ENCODE data around the gene ADGB.

The ADGB gene

DNA sequence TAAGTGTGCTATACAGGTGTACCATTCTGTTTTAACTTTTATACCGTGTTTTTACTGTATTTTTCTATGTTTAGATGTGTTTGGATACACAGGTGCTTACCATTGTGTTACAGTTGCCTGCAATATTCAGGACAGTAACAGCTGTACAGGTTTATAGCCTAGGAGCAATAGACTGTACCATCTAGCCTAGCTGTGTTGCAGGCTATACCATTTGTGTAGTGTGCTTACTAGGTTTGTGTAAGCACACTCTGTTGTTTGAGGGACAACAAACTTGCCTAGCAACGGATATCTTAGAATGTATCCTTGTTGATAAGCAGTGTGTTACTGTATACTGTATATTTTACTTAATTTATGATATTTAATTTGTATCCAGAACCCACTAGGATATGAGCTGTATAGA lies 35.2 kb downstream of the ADGB start:
- DNase-seq (ENCODE audit: low spot score): no peak

DNA sequence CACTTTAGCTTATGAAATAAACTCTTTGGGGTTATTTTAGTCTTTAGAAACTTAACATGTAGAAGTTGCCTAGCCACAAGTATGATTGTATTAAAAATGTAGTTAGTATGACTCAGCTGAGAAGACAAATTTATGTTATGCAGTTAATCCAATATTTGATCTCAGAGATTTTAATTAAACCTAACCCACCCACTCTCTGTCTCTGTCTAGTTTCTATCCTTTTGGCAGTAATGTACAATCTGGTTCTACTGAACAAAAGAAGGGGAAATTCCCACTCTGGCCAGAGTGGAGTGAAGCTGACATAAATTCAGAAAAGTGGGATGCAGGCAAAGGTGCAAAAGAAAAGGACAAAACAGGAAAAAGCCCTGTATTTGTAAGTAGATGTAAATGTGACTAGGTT lies 36.4 kb downstream of the ADGB start:
- DNase-seq (ENCODE audit: low spot score): no peak

DNA sequence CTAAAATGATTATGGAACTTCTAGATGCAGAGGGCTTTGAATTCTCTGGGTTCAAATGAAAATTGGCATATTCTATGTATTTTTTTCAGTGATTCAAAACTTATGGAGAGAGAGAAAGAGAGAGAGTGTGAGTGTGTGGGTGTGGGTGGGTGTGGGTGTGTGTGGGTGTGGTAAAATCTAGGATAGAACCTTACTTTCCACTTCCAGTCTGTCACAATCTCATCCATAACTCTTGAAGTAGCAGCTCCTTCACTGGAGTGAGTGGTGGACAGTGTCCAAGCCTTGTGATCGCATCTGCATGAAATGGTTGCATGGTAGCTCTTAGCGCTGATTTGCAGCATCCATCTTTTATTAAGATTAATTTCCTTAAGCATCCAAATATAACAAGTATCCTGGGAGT lies 37.7 kb downstream of the ADGB start:
- DNase-seq (ENCODE audit: low spot score): no peak

DNA sequence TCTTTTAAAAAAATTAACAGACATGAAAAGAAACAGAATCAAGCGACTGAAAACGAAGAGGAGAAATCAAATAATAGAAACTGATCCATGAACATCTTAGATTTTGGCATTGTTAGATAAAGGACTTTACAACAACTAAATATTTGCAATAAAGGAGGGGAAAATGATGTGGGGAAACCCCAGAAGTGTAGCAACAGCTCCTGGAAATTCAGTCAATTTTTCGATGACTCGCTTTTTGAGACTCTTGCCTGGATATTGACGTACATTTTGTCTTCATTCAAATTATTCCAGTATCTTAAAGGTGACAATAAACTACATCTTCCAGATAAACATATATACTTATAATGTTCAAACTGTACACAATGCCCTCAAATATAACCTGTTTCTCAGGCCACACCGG lies 44.1 kb downstream of the ADGB start:
- DNase-seq (ENCODE audit: low spot score): no peak

DNA sequence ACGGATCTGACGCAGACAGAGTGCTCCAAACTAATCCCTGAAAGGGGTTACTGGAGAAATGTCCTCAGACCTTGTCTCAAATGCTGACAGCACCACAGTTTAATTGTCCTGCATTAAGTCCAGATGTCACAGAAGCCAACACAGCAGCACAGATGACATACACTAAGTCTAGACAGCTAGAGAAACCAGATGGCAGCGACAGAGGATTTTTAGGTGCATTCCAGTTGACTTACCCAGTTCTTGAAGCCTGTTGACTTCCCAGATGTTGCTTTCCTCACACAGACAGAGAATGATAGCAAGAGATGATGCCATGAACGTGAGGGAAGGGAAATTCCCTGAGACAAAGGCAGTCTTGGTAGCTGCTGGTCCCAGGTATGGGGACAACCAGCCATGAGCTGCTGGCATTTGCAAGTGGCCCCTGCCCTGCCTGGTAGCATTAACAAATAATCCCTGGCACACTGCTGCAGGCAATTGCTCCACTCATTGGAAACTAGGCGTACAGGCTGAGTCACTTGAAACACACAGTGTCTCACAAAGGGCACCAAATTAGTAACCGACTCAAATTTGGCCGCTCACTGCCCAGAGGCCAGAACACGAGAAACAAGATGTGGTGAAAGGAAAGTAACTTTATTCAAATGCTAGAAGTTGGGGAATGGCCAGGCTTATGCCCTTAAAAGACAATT lies 52.2 kb downstream of the ADGB start:
- no peak for DNase-seq (ENCODE audit: low spot score)

DNA sequence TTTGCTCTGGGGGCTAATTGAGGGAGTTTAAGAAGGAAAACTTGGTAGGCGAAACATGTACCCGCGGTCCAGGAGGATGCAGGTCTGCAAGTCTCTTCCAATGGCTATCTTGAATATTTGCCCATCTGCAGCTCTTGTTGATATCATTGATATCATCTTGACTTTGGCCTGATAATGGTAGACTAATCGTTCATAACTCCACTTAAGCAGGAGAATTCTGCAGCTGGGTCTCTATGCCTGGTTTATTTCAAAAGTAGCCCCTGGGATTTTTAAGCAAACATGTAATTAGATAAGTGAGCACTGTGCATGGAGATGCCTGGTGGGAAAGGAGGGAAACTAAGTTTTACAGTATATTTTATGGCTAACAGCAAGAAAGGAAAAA lies 52.7 kb downstream of the ADGB start:
- no peak for DNase-seq (ENCODE audit: low spot score)

DNA sequence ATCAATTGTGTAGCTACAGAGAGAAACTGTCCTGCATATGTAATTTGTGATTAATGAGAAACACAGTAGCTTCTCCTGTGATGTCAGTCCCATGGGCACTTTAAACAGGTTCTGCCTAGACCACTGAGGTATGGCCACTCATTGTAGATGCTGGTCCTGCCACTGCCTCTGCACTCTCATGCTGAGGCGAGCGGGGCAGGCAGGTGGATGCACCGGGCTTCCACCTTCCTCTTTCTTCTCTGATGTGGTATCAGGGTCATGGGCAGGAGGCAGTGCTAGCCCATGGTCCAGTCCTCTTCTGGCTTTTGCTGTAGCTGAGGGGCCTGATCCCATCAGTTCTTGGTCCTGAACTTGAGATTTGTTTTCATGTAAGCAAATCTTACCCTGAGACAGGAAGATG lies 58.7 kb downstream of the ADGB start:
- DNase-seq (ENCODE audit: low spot score): no peak

DNA sequence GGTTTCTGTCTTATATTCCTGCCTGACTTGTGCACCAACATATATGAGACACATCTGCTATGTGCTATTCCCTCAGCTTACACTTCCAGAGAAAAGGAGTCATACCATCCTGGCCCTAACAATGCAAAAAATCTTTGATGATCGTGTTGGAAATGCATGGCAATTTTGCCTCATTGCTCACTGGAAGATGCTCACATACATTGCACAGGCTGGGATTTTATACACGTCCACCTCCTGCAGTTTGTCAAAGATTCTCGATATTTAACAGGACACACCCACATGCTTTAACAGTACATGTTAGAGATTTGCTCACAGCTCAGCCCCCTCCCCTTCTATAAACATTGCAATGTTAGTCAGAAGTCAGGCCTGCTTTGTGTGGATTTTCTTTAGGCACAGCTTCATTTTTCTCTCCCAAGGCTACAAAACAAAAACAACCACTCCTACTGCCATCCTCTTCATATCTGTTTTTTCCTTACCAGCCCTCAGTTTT lies 66.1 kb downstream of the ADGB start:
- no peak for DNase-seq (ENCODE audit: low spot score)

DNA sequence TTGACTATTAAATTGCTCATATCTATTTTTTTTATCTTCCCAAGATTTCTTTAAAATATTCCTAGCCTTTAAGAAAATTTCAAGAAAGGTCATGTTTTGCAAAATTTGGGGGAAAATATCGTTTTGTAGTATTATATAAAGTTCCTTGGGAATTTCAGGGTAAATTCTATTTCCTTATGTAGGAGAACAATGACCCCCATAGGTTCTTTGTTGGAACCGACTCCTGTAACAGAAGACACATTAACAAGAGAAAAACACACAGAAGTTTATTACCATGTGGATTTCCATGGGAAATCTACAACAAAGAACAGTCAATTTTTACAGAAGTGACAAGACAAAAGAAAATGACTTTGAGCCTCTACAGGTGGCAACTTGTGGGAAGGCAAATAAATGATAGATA lies 68.1 kb downstream of the ADGB start:
- DNase-seq (ENCODE audit: low spot score): no peak

DNA sequence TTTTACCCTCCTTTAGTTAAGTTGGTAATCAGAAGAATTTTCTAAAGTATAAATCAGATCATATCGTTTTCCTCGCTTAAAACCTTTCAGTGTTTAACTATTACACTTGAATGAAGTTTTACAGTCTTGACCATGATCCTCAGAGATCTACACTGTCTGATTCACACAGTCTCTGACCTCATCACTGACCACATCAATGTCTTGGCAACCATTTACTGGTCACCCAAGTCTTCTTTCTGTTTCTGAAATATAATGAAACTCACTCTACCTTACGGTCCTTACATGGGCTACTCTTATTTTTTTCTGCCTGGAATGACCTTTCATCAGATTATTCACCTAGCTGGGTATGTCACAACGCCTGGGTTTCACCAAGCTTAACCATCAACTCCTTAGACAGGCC lies 71.4 kb downstream of the ADGB start:
- DNase-seq (ENCODE audit: low spot score): no peak

DNA sequence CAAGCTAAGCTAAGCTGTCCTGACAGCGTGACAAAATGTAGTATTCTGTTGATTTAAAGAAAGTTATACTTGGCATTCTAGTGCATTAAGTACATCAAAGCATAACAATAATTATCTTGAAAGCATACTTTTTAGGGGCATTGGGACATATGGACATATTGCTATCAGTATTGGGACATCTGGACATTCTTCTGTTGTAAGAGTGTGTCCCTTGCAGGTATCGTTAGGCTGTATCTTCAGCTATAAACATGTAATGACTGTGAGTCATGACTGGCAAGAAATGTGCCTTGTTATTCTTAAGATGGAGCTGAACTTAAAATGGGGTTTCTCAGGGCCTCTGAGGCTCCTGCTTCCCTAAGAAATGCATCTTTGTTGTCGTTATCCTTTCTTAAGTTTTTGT lies 74.3 kb downstream of the ADGB start:
- DNase-seq (ENCODE audit: low spot score): no peak

DNA sequence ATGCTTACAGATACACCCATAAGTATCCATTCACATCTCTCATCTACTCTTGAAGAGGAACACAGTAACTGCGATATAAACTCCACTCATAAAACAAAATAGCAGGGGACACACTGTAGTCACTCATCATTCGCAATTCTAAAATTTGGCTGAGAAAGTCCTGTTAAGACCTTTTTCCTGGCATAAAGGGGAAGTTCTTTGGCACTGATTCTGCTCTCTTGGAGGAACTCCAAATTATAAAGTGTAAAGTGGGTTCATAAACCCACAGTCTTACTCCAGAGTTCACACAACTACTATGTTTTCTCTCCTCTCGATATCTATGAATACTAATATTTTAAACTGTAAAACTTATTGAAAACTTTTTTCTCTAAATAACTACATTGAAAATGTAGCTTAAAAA lies 80.6 kb downstream of the ADGB start:
- DNase-seq (ENCODE audit: low spot score): no peak

DNA sequence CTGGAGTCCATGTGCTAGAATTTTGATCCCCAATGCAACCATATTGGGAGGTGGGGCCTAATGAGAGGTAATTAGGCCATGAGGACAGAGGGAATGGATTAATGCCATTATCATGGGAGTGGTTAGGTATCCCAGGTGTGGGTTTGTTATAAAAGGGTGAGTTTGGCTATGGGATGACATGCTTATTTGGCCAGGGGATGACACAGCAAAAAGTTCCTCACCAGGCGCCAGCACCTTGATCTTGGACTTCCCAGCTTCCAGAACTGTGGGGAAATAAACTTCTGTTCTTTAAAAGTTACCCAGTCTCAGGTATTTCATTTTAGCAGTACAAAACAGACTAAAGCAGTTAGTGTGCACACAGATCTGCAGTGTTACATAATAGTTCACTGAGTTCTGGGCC lies 84.1 kb downstream of the ADGB start:
- DNase-seq (ENCODE audit: low spot score): no peak

DNA sequence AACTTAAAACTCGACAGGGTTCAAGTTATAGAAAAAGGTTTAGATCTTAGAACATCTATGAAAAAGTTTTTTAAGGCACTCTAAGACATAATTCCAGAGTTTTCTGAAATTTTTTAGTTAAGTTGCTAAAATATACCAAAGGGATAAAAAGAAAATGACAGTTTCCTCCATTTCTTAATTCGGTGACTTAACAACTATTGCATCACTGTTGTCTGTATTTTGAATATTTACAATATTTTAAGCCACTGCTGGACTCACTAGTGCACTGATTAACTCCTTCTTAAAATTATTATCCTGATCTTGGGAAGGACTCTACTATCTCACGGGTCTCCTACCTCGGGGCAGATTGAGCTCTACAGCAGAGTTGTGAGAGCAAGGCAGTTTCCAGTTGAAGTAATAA lies 91.0 kb downstream of the ADGB start:
- no peak for DNase-seq (ENCODE audit: low spot score)

DNA sequence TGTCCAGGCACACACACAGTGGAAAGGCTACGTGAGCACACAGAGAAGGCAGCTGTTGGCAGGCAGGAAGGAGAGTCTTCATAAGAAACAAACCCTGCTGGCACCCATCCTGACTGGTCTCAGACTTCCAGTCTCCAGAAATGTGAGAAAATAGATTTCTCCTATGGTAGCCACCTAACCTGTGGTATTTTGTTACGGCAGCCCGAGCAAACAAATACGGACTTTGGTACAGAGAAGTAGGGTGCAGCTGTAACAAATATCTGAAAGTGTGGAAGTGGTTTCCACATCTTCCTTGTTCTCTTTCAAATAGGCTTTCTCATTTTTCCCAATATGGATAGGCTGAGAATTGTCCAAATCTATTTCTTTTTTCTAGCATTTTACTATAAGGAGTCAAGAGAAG lies 94.6 kb downstream of the ADGB start:
- no peak for DNase-seq (ENCODE audit: low spot score)

DNA sequence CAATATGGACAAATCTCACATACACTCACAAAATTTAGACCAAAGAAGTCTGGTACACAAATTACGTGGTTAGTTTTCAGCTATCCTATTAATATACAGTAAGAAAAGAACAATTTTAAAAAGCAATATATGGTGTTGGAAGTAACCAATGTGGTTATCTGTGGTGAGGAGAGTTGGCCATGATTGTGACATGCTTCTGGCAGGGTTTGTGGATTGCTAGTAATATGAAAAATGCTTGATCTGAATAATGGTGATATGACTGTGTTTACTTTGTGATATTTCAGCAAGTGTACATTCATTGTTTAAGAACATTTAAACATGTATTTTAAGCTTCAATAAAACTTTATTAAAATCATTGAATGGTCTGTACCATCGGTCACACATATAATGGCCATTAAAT lies 99.1 kb downstream of the ADGB start:
- no peak for DNase-seq (ENCODE audit: low spot score)

DNA sequence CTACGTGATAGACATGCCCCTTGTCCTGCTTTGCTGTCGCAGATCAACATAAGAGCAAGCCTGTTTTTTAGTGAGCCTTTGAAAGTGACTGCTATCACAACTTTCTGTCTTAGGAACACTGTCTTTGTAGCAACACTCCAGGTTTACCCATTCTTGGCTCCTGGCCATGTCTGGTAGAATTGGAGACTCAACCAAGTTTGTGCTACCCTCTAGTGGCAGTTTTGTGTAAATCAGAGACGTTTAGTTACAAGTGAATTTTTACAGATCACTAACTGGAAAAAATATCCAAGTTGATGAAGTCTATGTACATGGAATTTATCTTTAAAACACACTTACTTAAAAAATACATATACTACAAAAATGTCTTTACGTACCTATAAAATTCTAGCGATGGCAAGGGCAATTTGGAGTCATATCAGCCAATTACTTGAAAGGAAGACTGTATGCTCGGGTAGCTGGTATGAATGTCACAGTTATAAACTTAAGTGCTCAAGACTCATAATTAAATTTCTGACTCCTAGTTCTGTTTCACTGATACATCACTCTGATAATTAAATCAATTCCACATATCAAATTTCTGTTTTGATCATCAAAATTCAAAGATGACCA lies 101.4 kb downstream of the ADGB start:
- peak; percentile 72 for DNase-seq (ENCODE audit: low spot score)

DNA sequence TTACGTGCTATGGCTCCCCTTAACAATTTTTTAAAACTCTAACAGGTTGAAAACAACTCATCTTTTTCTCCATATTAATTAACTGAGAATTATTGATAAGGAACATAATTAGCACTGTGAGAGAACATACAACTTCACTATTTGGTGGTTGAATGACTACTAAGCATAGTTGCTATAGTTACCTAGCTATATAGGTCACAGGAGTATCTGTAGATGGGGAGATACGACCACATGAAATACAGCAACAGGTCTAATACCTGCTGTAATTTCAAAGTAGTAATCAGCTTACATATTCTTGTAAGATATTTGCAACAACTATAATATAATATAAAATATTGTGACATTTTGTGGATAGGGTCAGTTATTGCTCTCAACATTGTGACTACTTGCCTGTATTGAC lies 102.9 kb downstream of the ADGB start:
- DNase-seq (ENCODE audit: low spot score): no peak

DNA sequence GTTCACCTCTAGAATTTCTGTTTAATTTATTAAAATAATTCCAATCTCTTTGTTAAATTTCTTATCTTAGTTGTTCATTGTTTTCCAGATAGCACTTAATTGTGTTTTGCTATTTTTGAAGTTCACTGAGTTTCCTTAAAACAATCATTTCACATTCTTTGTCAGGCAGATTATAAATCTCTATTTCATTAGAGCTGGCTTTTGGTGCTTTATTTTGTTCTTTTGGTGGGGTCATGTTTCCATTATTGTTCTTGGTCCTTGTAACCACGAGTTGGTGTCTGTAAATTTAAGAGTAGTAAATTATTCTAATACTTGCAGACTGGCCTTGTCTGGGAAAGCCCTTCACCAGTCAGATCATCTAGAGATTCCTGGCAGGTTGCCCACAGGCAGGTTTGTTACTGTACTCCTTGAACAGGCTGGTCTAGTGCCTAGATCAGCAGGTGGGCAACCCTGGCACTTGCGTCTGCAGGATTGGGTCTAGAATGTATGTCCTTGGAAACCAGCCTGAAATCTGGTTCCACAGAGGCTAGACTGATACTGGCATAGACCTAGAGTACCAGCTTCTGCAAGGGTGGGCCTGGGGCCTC lies 110.4 kb downstream of the ADGB start:
- DNase-seq (ENCODE audit: low spot score): no peak

DNA sequence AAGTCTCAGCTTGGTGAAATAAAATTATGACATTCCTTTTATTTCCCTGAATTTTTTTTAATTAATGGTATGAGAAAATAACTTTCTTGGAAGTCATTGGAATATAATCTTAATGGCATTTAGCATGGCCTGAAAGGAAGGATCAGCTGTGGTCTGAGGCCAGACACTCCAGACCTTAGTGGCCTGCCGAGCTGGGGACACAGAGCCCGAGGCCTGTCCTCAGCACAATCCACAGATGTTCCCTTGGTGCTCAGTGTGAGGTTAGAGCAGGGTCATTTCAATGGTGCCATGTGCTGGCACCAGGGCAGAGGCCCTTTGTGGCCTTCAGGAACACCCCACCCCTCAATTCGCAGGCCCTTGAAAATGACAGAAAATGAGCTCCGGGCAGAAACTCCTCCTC lies 120.6 kb downstream of the ADGB start:
- no peak for DNase-seq (ENCODE audit: low spot score)

DNA sequence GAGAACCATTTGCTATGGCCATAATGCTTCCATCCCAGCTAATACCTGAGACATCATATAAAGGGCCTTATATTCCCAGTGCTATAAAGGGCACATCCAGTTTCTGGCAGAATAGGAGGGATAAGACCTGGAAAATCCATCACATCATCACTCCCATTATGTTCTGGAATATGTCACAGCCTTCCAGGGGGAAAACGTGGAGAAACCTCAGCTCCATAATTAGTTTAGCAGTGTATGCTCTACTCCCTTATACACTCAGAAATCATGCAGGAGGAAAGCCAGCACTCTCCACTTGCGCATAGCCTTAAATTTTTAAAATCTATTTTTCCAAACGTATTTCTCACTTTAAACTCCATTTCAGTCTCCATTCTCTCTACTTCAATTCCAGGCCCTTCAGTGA lies 140.9 kb downstream of the ADGB start:
- DNase-seq (ENCODE audit: low spot score): no peak

DNA sequence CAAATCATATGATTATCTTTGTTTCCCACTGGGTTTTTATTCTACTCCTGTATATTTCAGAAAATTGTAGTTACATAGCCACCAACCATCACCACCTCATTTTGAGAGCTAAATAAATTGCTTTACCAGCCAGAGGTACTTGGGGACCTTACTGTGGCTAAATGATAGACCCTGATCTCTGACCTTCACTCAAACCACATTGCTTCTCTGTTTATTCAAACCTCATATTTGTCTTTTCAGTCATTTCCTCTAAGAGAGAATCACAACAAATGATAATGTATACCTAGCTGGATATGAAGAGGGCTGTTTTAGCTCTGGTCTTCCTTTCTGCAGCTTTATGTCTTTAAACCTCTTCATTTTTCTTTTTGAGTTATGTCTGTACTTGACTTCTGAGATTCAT lies 142.8 kb downstream of the ADGB start:
- DNase-seq (ENCODE audit: low spot score): no peak

DNA sequence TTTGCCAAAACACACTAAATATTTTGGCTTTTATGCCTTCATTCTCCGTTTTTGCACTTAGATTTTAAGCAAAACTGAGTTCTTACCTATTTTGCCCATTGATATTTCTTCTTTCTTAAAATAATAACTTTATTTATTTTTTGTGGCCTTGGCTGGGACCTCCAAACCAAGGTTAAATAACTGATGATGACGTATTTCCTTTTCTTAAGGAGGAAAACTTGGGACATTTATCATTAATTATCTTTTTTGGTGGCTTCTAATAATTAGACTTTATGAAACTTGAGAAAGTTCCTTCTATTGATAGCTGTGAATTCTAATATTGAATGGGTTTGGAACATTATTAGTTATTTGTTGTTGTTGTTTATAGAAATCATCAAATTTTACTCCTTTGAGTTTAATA lies 154.5 kb downstream of the ADGB start:
- no peak for DNase-seq (ENCODE audit: low spot score)

DNA sequence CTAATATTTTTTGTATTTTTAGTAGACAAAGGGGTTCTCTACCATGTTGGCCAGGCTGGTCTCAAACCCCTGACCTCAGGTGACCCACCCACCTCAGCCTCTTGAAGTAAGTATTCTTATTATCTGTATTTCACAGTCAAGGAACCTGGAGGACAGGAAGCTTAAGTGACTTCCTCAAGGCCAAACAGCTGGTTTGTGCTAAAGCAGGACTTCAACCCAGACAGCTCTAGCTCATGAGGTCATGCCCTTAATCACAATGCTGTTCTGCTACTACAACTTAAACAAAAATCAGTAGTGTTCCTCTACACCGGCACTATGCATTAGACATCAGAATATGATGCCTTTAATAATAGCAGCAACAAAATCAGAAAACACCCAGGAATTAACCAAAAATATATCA lies 168.9 kb downstream of the ADGB start:
- DNase-seq (ENCODE audit: low spot score): no peak
